GM21447 (cell line): ENCODE data around the gene C2orf81.
"Not testable (repeated sequence)": the region's sequence is repeated elsewhere in the genome, so short reads cannot be mapped to it uniquely, and the experiment has no call there.

Experiments used
- ATAC-seq: cut with Tn5 transposase; IDR thresholded peaks from one replicate; pipeline ENCODE4 v1.9.1; 2021; ENCODE audit not compliant: unreplicated experiment

C2orf81 gene

GRCh38 chr2:74423231-74424095, 2.0 kb upstream of the C2orf81 start:
- ATAC-seq: no peak

GRCh38 chr2:74420443-74421103, 846 bp downstream of the C2orf81 start:
- not testable (repeated sequence) for ATAC-seq

- no peak for ATAC-seq
Observed at GRCh38 chr2:74420006-74420405, 1.4 kb downstream of the C2orf81 start.

GRCh38 chr2:74419345-74419744, 2.1 kb downstream of the C2orf81 start:
- ATAC-seq: no peak

GRCh38 chr2:74418312-74418711, 3.1 kb downstream of the C2orf81 start:
- no peak for ATAC-seq

GRCh38 chr2:74417763-74418162, 3.7 kb downstream of the C2orf81 start:
- no peak for ATAC-seq

GRCh38 chr2:74417197-74417596, 4.2 kb downstream of the C2orf81 start:
- no peak for ATAC-seq

- no peak for ATAC-seq
Observed at GRCh38 chr2:74416778-74417177, 4.6 kb downstream of the C2orf81 start.

GRCh38 chr2:74415762-74416395, 5.5 kb downstream of the C2orf81 start:
- ATAC-seq: no peak

- peak; percentile 47 for ATAC-seq
Observed at GRCh38 chr2:74414881-74415761, 6.3 kb downstream of the C2orf81 start.

GRCh38 chr2:74414441-74414840, 7.0 kb downstream of the C2orf81 start:
- no peak for ATAC-seq

GRCh38 chr2:74413001-74413698, 8.3 kb downstream of the C2orf81 start:
- ATAC-seq: no peak

GRCh38 chr2:74407682-74408081, 13.7 kb downstream of the C2orf81 start:
- ATAC-seq: no peak

GRCh38 chr2:74406035-74406434, 15.4 kb downstream of the C2orf81 start:
- ATAC-seq: no peak

GRCh38 chr2:74401891-74402290, 19.5 kb downstream of the C2orf81 start:
- no peak for ATAC-seq

- no peak for ATAC-seq
Observed at GRCh38 chr2:74399785-74400184, 21.6 kb downstream of the C2orf81 start.

GRCh38 chr2:74396149-74396548, 25.3 kb downstream of the C2orf81 start:
- ATAC-seq: no peak

- ATAC-seq: no peak
Observed at GRCh38 chr2:74393525-74393924, 27.9 kb downstream of the C2orf81 start.

- no peak for ATAC-seq
Observed at GRCh38 chr2:74392449-74392743, 29.0 kb downstream of the C2orf81 start.
